ENCODE data around the gene IGFBP2. TPM values are rescaled to one million over a fixed set of nuclear protein-coding genes. Genes with fewer than 3 reads are reported as not detected.
A peak's percentile ranks its signal among the peaks of the same experiment; 100 is the strongest.

Gene IGFBP2
- polyA plus RNA-seq, 1 donor (not counting 4 experiments of a cell fraction or from before 2014, with no cell fraction given), result 10.2 TPM

DNA sequence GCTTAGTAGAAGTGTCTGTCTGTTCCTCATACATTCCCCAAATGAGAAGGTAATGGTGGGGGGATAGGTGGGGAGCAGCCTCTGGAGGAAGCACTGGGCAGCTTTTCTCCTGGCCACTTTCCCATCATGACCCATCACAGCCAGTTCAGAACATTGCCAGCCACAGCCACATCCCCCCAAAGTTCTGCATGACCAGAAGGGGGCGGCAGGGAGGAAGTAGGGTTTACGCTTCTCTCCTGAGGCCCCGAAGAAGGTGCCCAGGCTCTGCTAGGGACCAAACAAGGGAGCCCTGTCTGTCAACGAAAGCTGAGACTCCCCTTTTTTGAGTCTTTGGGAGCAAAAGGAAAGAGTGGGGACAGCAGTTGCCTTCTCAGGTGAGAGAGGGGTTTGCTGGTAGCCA is 54.4 kb downstream of the IGFBP2 start:
- H2AFZ ChIP-seq (ENCODE audit: control insufficient read depth, low read length), result no peak overlapping the region
- H3K27ac ChIP-seq (ENCODE audit: control insufficient read depth, insufficient read depth, low read length), result no peak overlapping the region
- dilution Hi-C loops (cut with MboI; ENCODE audit: extremely low pct_ligation_motif_present, low sequenced_read_pairs), result no loop called here
- DNase-seq (ENCODE audit: low read depth, low spot score) (no peak), FAIRE-seq (no peak)
- peaks cover 49% of the 10 kb centered on the region for H3K4me1 ChIP-seq (ENCODE audit: control insufficient read depth, extremely low read depth, insufficient read depth, low read length)
- no peak overlapping the region for H3K4me2 ChIP-seq (ENCODE audit: control insufficient read depth, extremely low read depth, insufficient read depth, low read depth, low read length)
- H3K9ac ChIP-seq (ENCODE audit: control insufficient read depth, extremely low read depth, insufficient read depth, low read length), result no peak overlapping the region
- TF ChIP-seq, protein P1, sequence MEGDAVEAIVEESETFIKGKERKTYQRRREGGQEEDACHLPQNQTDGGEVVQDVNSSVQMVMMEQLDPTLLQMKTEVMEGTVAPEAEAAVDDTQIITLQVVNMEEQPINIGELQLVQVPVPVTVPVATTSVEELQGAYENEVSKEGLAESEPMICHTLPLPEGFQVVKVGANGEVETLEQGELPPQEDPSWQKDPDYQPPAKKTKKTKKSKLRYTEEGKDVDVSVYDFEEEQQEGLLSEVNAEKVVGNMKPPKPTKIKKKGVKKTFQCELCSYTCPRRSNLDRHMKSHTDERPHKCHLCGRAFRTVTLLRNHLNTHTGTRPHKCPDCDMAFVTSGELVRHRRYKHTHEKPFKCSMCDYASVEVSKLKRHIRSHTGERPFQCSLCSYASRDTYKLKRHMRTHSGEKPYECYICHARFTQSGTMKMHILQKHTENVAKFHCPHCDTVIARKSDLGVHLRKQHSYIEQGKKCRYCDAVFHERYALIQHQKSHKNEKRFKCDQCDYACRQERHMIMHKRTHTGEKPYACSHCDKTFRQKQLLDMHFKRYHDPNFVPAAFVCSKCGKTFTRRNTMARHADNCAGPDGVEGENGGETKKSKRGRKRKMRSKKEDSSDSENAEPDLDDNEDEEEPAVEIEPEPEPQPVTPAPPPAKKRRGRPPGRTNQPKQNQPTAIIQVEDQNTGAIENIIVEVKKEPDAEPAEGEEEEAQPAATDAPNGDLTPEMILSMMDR (optimal IDR thresholded peaks at IDR 0.05 in 1 of 3, IDR thresholded peaks at IDR 0.05 in 1 of 3, conservative IDR thresholded peaks at IDR 0.05 in 1 of 3; ENCODE audit: extremely low read depth in 1 of 3, insufficient read depth in 2 of 3, low read length in 3 of 3), result peak in 1 of 3 experiments; percentile 50
- TF ChIP-seq EZH2 (IDR thresholded peaks at IDR 0.05; ENCODE audit: low read length), result no peak
- H4K20me1 ChIP-seq (ENCODE audit: control insufficient read depth, extremely low read depth, insufficient read depth, low read length), result no peaks in the 10 kb centered on the region
- no peaks in the 10 kb centered on the region for H3K9me3 ChIP-seq (ENCODE audit: control insufficient read depth, low read depth, low read length)
- H3K4me3 ChIP-seq (ENCODE audit: control insufficient read depth in 2 of 3, extremely low read depth in 1 of 3, insufficient read depth in 2 of 3, low read depth in 1 of 3, low read length in 3 of 3), result no peak overlapping the region
- no peaks in the 10 kb centered on the region for H3K27me3 ChIP-seq (ENCODE audit: control insufficient read depth, extremely low read depth, insufficient read depth, low read length)
- no peaks in the 10 kb centered on the region for H3K9me1 ChIP-seq (ENCODE audit: control insufficient read depth, extremely low read depth, insufficient read depth, low read length)
- H3K36me3 ChIP-seq (ENCODE audit: control insufficient read depth in 2 of 2, extremely low read depth in 1 of 2, insufficient read depth in 2 of 2, low read length in 2 of 2), result no peaks in the 10 kb centered on the region
- no peaks in the 10 kb centered on the region for H3K79me2 ChIP-seq (ENCODE audit: control insufficient read depth, insufficient read depth, low read length)

DNA sequence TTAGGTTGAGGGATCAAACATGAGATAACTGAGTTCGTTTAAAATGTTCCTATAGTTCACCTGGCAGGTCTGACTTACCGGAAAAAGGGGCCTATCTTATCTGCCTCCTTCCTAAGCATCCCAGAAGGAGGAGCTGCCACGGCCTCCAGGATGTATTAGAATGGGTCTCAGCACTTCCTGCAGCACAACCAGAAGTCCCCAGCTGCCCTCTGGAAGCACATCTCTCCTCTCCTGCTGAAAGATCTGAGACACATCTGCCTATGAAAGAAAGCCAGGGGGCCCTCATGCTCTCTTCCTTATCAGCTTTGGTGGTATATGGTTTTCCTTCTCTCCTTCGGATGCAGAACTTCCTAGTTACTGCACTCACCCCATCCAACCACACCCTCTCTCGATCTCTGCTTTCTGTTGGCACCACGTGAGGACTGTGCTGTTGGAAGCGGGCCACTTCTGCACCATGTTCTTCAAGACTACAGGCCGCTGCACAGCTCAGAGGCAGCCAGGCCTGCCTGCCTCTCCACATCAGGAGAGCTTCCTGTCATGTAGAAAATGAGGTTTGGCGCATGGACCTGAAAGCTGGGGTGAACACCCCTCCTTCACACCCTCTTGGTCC is 55.6 kb downstream of the IGFBP2 start:
- no peak overlapping the region for H3K4me2 ChIP-seq (ENCODE audit: control insufficient read depth, extremely low read depth, insufficient read depth, low read depth, low read length)
- no peaks in the 10 kb centered on the region for H3K9me3 ChIP-seq (ENCODE audit: control insufficient read depth, low read depth, low read length)
- no peaks in the 10 kb centered on the region for H3K9me1 ChIP-seq (ENCODE audit: control insufficient read depth, extremely low read depth, insufficient read depth, low read length)
- H3K4me3 ChIP-seq (ENCODE audit: control insufficient read depth in 2 of 3, extremely low read depth in 1 of 3, insufficient read depth in 2 of 3, low read depth in 1 of 3, low read length in 3 of 3), result no peak overlapping the region
- no peaks in the 10 kb centered on the region for H3K79me2 ChIP-seq (ENCODE audit: control insufficient read depth, insufficient read depth, low read length)
- peak overlapping the region; percentile 32 for H2AFZ ChIP-seq (ENCODE audit: control insufficient read depth, low read length)
- no peak for DNase-seq (ENCODE audit: low read depth, low spot score)
- no peak overlapping the region for H3K9ac ChIP-seq (ENCODE audit: control insufficient read depth, extremely low read depth, insufficient read depth, low read length)
- dilution Hi-C loops (cut with MboI; ENCODE audit: extremely low pct_ligation_motif_present, low sequenced_read_pairs), result no loop called here
- H4K20me1 ChIP-seq (ENCODE audit: control insufficient read depth, extremely low read depth, insufficient read depth, low read length), result no peaks in the 10 kb centered on the region
- no peaks in the 10 kb centered on the region for H3K36me3 ChIP-seq (ENCODE audit: control insufficient read depth in 2 of 2, extremely low read depth in 1 of 2, insufficient read depth in 2 of 2, low read length in 2 of 2)
- no peak overlapping the region for H3K27ac ChIP-seq (ENCODE audit: control insufficient read depth, insufficient read depth, low read length)
- H3K4me1 ChIP-seq (ENCODE audit: control insufficient read depth, extremely low read depth, insufficient read depth, low read length), result peaks cover 43% of the 10 kb centered on the region
- peak; percentile 73 for FAIRE-seq
- TF ChIP-seq, protein P1 (optimal IDR thresholded peaks at IDR 0.05 in 1 of 3, IDR thresholded peaks at IDR 0.05 in 1 of 3, conservative IDR thresholded peaks at IDR 0.05 in 1 of 3; ENCODE audit: extremely low read depth in 1 of 3, insufficient read depth in 2 of 3, low read length in 3 of 3), result no peak
- no peak for TF ChIP-seq EZH2 (IDR thresholded peaks at IDR 0.05; ENCODE audit: low read length)
- H3K27me3 ChIP-seq (ENCODE audit: control insufficient read depth, extremely low read depth, insufficient read depth, low read length), result peaks cover 3% of the 10 kb centered on the region

All from keratinocyte (primary cell).